Measurements from ENCODE around the gene CAPZB.
"Not testable (repeated sequence)": the region's sequence is repeated elsewhere in the genome, so short reads cannot be mapped to it uniquely, and the experiment has no call there.

Gene CAPZB

GRCh38 chr1:19485362-19486187 is at the start of gene CAPZB:
Gene CAPZB, minus strand, starts transcription at chr1:19485539. Its CDS starts 101 bp downstream, at chr1:19485438.
- H4K20me1 ChIP-seq, result peaks cover 40 to 46% (median 44%) of the 10 kb centered on the region in 11 experiments
- peak within 1 kb of the TSS; percentile 98 to 100 (median 99) for H3K4me2 ChIP-seq
- peaks cover 5 to 37% (median 31%) of the 10 kb centered on the region in 11 experiments; a peak in 18 of 22 replicates for H3K36me3 ChIP-seq
- peak within 1 kb of the TSS; percentile 78 to 99 (median 93) for H3K4me3 ChIP-seq
- no peaks in the 10 kb centered on the region for H3K27me3 ChIP-seq
- H3K9ac ChIP-seq, result peak within 1 kb of the TSS; percentile 90 to 99 (median 95)
- H3K9me3 ChIP-seq (replicated peaks in 1 of 11), result no peaks in the 10 kb centered on the region
- no peak for TF ChIP-seq Cebpa-rat (IDR thresholded peaks at IDR 0.05)
- H3K4me1 ChIP-seq, result peaks cover 57 to 67% (median 64%) of the 10 kb centered on the region in 10 experiments
- H3K27ac ChIP-seq, result peak within 1 kb of the TSS; percentile 84 to 96 (median 91)

GRCh38 chr1:19534281-19534680 is 48.9 kb upstream of the CAPZB start:
- H3K9me3 ChIP-seq (replicated peaks in 1 of 11), result peaks cover 35 to 63% (median 47%) of the 10 kb centered on the region in 11 experiments
- no peak overlapping the region for H3K27ac ChIP-seq
- H3K27me3 ChIP-seq, result no peaks in the 10 kb centered on the region
- H3K4me3 ChIP-seq, result no peak overlapping the region
- H3K4me2 ChIP-seq, result peak overlapping the region in 2 of 11 experiments; percentile 35 to 52; a peak in 3 of 22 replicates
- H4K20me1 ChIP-seq, result no peaks in the 10 kb centered on the region
- H3K36me3 ChIP-seq, result no peaks in the 10 kb centered on the region
- TF ChIP-seq Cebpa-rat (IDR thresholded peaks at IDR 0.05), result no peak
- H3K9ac ChIP-seq, result no peak overlapping the region
- peaks cover 0 to 11% (median 2%) of the 10 kb centered on the region in 10 experiments; a peak in 9 of 20 replicates for H3K4me1 ChIP-seq

GRCh38 chr1:19533626-19534025 is 48.3 kb upstream of the CAPZB start:
- Histone ChIP-seq H4K20me1 (no peaks in the 10 kb centered on the region), H3K4me3 (no peak overlapping the region), H3K4me1 (peaks cover 0 to 11% (median 2%) of the 10 kb centered on the region in 10 experiments; a peak in 9 of 20 replicates), H3K4me2 (peak overlapping the region in 5 of 11 experiments; percentile 20 to 52 (median 31); a peak in 8 of 22 replicates), H3K36me3 (no peaks in the 10 kb centered on the region), H3K9me3 (replicated peaks in 1 of 11) (peaks cover 35 to 63% (median 47%) of the 10 kb centered on the region in 11 experiments), H3K9ac (no peak overlapping the region), H3K27ac (no peak overlapping the region; a peak in 1 of 22 replicates), H3K27me3 (no peaks in the 10 kb centered on the region)
- no peak for TF ChIP-seq Cebpa-rat (IDR thresholded peaks at IDR 0.05)

- H3K4me2 ChIP-seq, result no peak overlapping the region
- H3K9ac ChIP-seq, result no peak overlapping the region
- no peak overlapping the region for H3K4me3 ChIP-seq
- peaks cover 0 to 11% (median 2%) of the 10 kb centered on the region in 10 experiments; a peak in 9 of 20 replicates for H3K4me1 ChIP-seq
- TF ChIP-seq Cebpa-rat (IDR thresholded peaks at IDR 0.05), result no peak
- peaks cover 28 to 53% (median 36%) of the 10 kb centered on the region in 11 experiments for H3K9me3 ChIP-seq (replicated peaks in 1 of 11)
- H3K27me3 ChIP-seq, result no peaks in the 10 kb centered on the region
- H3K36me3 ChIP-seq, result no peaks in the 10 kb centered on the region
- H3K27ac ChIP-seq, result no peak overlapping the region
- no peaks in the 10 kb centered on the region for H4K20me1 ChIP-seq
Measured at GRCh38 chr1:19532519-19532918, 47.2 kb upstream of the CAPZB start.

GRCh38 chr1:19529664-19530063 is 44.3 kb upstream of the CAPZB start:
- Histone ChIP-seq H3K9ac (no peak overlapping the region), H3K4me1 (peaks cover 0 to 11% (median 2%) of the 10 kb centered on the region in 10 experiments; a peak in 9 of 20 replicates), H3K4me3 (no peak overlapping the region), H3K27me3 (no peaks in the 10 kb centered on the region), H3K9me3 (replicated peaks in 1 of 11) (peaks cover 3 to 24% (median 9%) of the 10 kb centered on the region in 11 experiments; a peak in 16 of 22 replicates), H3K4me2 (no peak overlapping the region), H4K20me1 (no peaks in the 10 kb centered on the region), H3K36me3 (no peaks in the 10 kb centered on the region), H3K27ac (no peak overlapping the region)
- TF ChIP-seq Cebpa-rat (IDR thresholded peaks at IDR 0.05), result no peak

GRCh38 chr1:19528438-19528837 is 43.1 kb upstream of the CAPZB start:
- no peak overlapping the region for H3K9ac ChIP-seq
- no peak overlapping the region for H3K4me3 ChIP-seq

GRCh38 chr1:19525607-19526545 is 40.5 kb upstream of the CAPZB start:
- TF ChIP-seq Cebpa-rat (IDR thresholded peaks at IDR 0.05), result no peak
- H3K36me3 ChIP-seq, result no peaks in the 10 kb centered on the region
- no peaks in the 10 kb centered on the region for H3K4me1 ChIP-seq
- no peaks in the 10 kb centered on the region for H3K27me3 ChIP-seq
- no peak overlapping the region for H3K9ac ChIP-seq
- no peak overlapping the region for H3K4me3 ChIP-seq
- no peak overlapping the region for H3K4me2 ChIP-seq
- H3K9me3 ChIP-seq (replicated peaks in 1 of 11), result peaks cover 0 to 3% (median 0%) of the 10 kb centered on the region in 11 experiments; a peak in 1 of 22 replicates
- no peak overlapping the region for H3K27ac ChIP-seq
- no peaks in the 10 kb centered on the region for H4K20me1 ChIP-seq

More at GRCh38 chr1:19528438-19528837, 43.1 kb upstream of the CAPZB start:
- H3K27ac ChIP-seq, result no peak overlapping the region
- no peaks in the 10 kb centered on the region for H3K36me3 ChIP-seq
- H4K20me1 ChIP-seq, result no peaks in the 10 kb centered on the region
- H3K4me2 ChIP-seq, result no peak overlapping the region
- TF ChIP-seq Cebpa-rat (IDR thresholded peaks at IDR 0.05), result no peak
- peaks cover 0 to 3% (median under 1%) of the 10 kb centered on the region in 10 experiments; a peak in 9 of 20 replicates for H3K4me1 ChIP-seq
- H3K9me3 ChIP-seq (replicated peaks in 1 of 11), result peaks cover 3 to 16% (median 9%) of the 10 kb centered on the region in 11 experiments; a peak in 15 of 22 replicates
- H3K27me3 ChIP-seq, result no peaks in the 10 kb centered on the region

- Histone ChIP-seq H3K9me3 (replicated peaks in 1 of 11) (no peaks in the 10 kb centered on the region), H3K4me3 (no peak overlapping the region), H3K4me2 (no peak overlapping the region), H3K27me3 (no peaks in the 10 kb centered on the region), H3K36me3 (no peaks in the 10 kb centered on the region), H3K9ac (no peak overlapping the region), H3K4me1 (no peaks in the 10 kb centered on the region), H4K20me1 (no peaks in the 10 kb centered on the region), H3K27ac (no peak overlapping the region)
- TF ChIP-seq Cebpa-rat (IDR thresholded peaks at IDR 0.05), result no peak
Measured at GRCh38 chr1:19524791-19525190, 39.5 kb upstream of the CAPZB start.

- not testable (repeated sequence) for H3K27me3 ChIP-seq, H3K36me3 ChIP-seq, H3K9ac ChIP-seq, H3K4me1 ChIP-seq, H3K4me3 ChIP-seq, H4K20me1 ChIP-seq, H3K27ac ChIP-seq, H3K4me2 ChIP-seq
- peaks cover 5 to 13% (median 10%) of the 10 kb centered on the region in 11 experiments; a peak in 20 of 22 replicates for H3K9me3 ChIP-seq (replicated peaks in 1 of 11)
Measured at GRCh38 chr1:19522570-19522969, 37.2 kb upstream of the CAPZB start.
